Transverse colon (tissue), 4 donors: ENCODE measurements around the gene ATRN. TPM values are rescaled to one million over a fixed set of nuclear protein-coding genes. Genes with fewer than 3 reads are reported as not detected.

Experiments used
- DNase-seq: peaks from one replicate; pipeline ENCODE4 v3.0.0-alpha.2; 2019
- H3K27ac ChIP-seq, 4 donors: fragments of 200-600 bp; sonication (generic); 2 replicates each; pipeline ENCODE4 v1.5.1; 2016 to 2018; ENCODE audit warnings: inconsistent platforms in 4 of 4
- H3K27me3 ChIP-seq: fragments of 200-600 bp; sonication (generic); 2 replicates; pipeline ENCODE4 v1.5.1; 2017; ENCODE audit warnings: inconsistent platforms
- H3K36me3 ChIP-seq, 4 donors: fragments of 200-600 bp; sonication (generic); 2 replicates each; pipeline ENCODE4 v1.5.1; 2017 to 2019; ENCODE audit warnings: inconsistent platforms in 4 of 4
- H3K4me1 ChIP-seq, 4 donors: fragments of 200-600 bp; sonication (generic); 2 replicates each; pipeline ENCODE4 v1.5.1; 2017 to 2020; ENCODE audit warnings: inconsistent platforms in 4 of 4
- H3K4me3 ChIP-seq, 4 donors: fragments of 200-600 bp; sonication (generic); 1 replicate in 1 of 4; 2 replicates in 3 of 4; pipeline versions ENCODE4 v1.5.1 to v1.6.1; 2017 to 2019; ENCODE audit warnings: inconsistent platforms in 4 of 4
- H3K9me3 ChIP-seq, 2 donors: fragments of 200-600 bp; sonication (generic); 2 replicates each; pipeline ENCODE4 v1.5.1; 2017 to 2019; ENCODE audit warnings: inconsistent platforms in 2 of 2
- CTCF ChIP-seq, 5 experiments: fragments of 200-600 bp in 3 of 5; fragments of 450-650 bp in 2 of 5; sonication (generic) in 3 of 5; IDR thresholded peaks; 1 replicate in 2 of 5; 2 replicates in 3 of 5; pipeline ENCODE4 v1.5.1; 2016 to 2017; ENCODE audit warnings: antibody characterized with exemption in 5 of 5, inconsistent platforms in 3 of 5, mild to moderate bottlenecking in 2 of 5, moderate library complexity in 1 of 5
- EP300 ChIP-seq: sonication (generic); formaldehyde crosslinking; IDR thresholded peaks from one replicate; pipeline ENCODE4 v1.6.1; 2017; ENCODE audit warnings: antibody characterized with exemption, low read depth
- POLR2A ChIP-seq: fragments of 450-650 bp; IDR thresholded peaks from one replicate; pipeline ENCODE4 v1.6.1; 2016; ENCODE audit warnings: antibody characterized with exemption, mild to moderate bottlenecking, moderate library complexity
- POLR2AphosphoS5 ChIP-seq, 3 donors: sonication (generic); formaldehyde crosslinking; IDR thresholded peaks; one replicate each; pipeline ENCODE4 v1.6.1; 2016; ENCODE audit warnings: antibody characterized with exemption in 3 of 3
- WGBS, 2 donors: methylation state at CpG; one replicate each; pipeline ENCODE4 v1.1.5; 2018; ENCODE audit warnings: low coverage in 1 of 2; 5-methylcytosine and 5-hydroxymethylcytosine counted together
- in situ Hi-C, 4 donors: fragments of 200-750 bp; cut with MboI; loops; one replicate each; pipeline versions ENCODE4 v1.15.0 to v1.15.1; 2017; ENCODE audit warnings: low sequenced_read_pairs in 3 of 4, low pct_ligation_motif_present in 1 of 4, low pct_unique_long_range_greater_than_20kb in 1 of 4
- intact Hi-C: fragments of 100-400 bp; cut with DNase I; formaldehyde crosslinking; loops from one replicate; pipeline ENCODE4 v1.15.1; 2023; ENCODE audit warnings: low total_unique reads
- total RNA-seq, 4 donors: library from RNA; depleted of rRNA; stranded (reverse); fragments of >200 nt; gene quantifications; one replicate each; pipeline ENCODE4 v1.1.0, GENCODE V29; 2016

Gene ATRN
- total RNA-seq, 4 donors from 2014 or later: 6.8 to 24.7 (median 15.9) TPM

- in situ Hi-C loops (no loop called here), intact Hi-C loops (no loop called here)
- no peaks in the 10 kb centered on the region for H3K9me3 ChIP-seq
- no peak for DNase-seq
- TF ChIP-seq POLR2A: no peak
- no peak for TF ChIP-seq POLR2AphosphoS5 (IDR thresholded peaks at IDR 0.05)
- TF ChIP-seq CTCF (IDR thresholded peaks at IDR 0.05): no peak
- no peak for TF ChIP-seq EP300
- no peak overlapping the region for H3K27ac ChIP-seq
- H3K4me1 ChIP-seq: peaks cover 0 to 5% (median 2%) of the 10 kb centered on the region in 4 donors
- no peaks in the 10 kb centered on the region for H3K36me3 ChIP-seq
- H3K4me3 ChIP-seq: no peak overlapping the region
- 70% methylated on average over 13 of the region's 13 CpGs; no CpG with 5 or more reads in 1 of the 2 donors for WGBS, 2 donors
- H3K27me3 ChIP-seq: peaks cover 35% of the 10 kb centered on the region
Observed at GRCh38 chr20:3669710-3670367, 199.0 kb downstream of the ATRN start.

GRCh38 chr20:3670511-3670910 lies 199.7 kb downstream of the ATRN start:
- peaks cover 0 to 5% (median 2%) of the 10 kb centered on the region in 4 donors for H3K4me1 ChIP-seq
- H3K36me3 ChIP-seq: no peaks in the 10 kb centered on the region
- no peaks in the 10 kb centered on the region for H3K9me3 ChIP-seq
- H3K4me3 ChIP-seq: no peak overlapping the region
- no peak for DNase-seq
- no peak overlapping the region for H3K27ac ChIP-seq
- 69% methylated on average over 6 of the region's 6 CpGs; no CpG with 5 or more reads in 1 of the 2 donors for WGBS, 2 donors
- intact Hi-C loops: no loop called here
- peaks cover 42% of the 10 kb centered on the region for H3K27me3 ChIP-seq
- no peak for TF ChIP-seq EP300
- TF ChIP-seq POLR2AphosphoS5 (IDR thresholded peaks at IDR 0.05): no peak
- no peak for TF ChIP-seq CTCF (IDR thresholded peaks at IDR 0.05)
- in situ Hi-C loops: no loop called here

- Histone ChIP-seq H3K27me3 (peaks cover 46% of the 10 kb centered on the region), H3K27ac (no peak overlapping the region), H3K4me1 (peaks cover 0 to 5% (median 2%) of the 10 kb centered on the region in 4 donors), H3K9me3 (no peaks in the 10 kb centered on the region), H3K36me3 (no peaks in the 10 kb centered on the region), H3K4me3 (no peak overlapping the region)
- in situ Hi-C loops: no loop called here
- no peak for TF ChIP-seq CTCF (IDR thresholded peaks at IDR 0.05)
- no peak for TF ChIP-seq EP300
- TF ChIP-seq POLR2AphosphoS5 (IDR thresholded peaks at IDR 0.05): no peak
- no peak for TF ChIP-seq POLR2A
- DNase-seq: no peak
- intact Hi-C loops: no loop called here
- 94% methylated on average over 10 of the region's 10 CpGs; no CpG with 5 or more reads in 1 of the 2 donors for WGBS, 2 donors
Observed at GRCh38 chr20:3670945-3671344, 200.1 kb downstream of the ATRN start.

- 52% methylated on average over 20 of the region's 23 CpGs; no CpG with 5 or more reads in 1 of the 2 donors for WGBS, 2 donors
- H3K9me3 ChIP-seq: no peaks in the 10 kb centered on the region
- H3K27ac ChIP-seq: no peak overlapping the region
- H3K4me3 ChIP-seq: no peak overlapping the region
- H3K27me3 ChIP-seq: peaks cover 49% of the 10 kb centered on the region
- no peaks in the 10 kb centered on the region for H3K36me3 ChIP-seq
- intact Hi-C loops (no loop called here), in situ Hi-C loops (no loop called here)
- H3K4me1 ChIP-seq: peaks cover 4 to 10% (median 4%) of the 10 kb centered on the region in 4 donors
- TF ChIP-seq EP300 (no peak), POLR2AphosphoS5 (IDR thresholded peaks at IDR 0.05) (no peak), POLR2A (no peak)
- no peak for DNase-seq
Observed at GRCh38 chr20:3671986-3672546, 201.2 kb downstream of the ATRN start.
